ENCODE data around the gene C9orf50.
A peak's percentile ranks its signal among the peaks of the same experiment; 100 is the strongest.
"Not testable (repeated sequence)": the region's sequence is repeated elsewhere in the genome, so short reads cannot be mapped to it uniquely, and the experiment has no call there.

Gene C9orf50

GRCh38 chr9:129648092-129648763 lies 27.3 kb upstream of the C9orf50 start:
- no peak for DNase-seq (ENCODE audit: low spot score)

DNA sequence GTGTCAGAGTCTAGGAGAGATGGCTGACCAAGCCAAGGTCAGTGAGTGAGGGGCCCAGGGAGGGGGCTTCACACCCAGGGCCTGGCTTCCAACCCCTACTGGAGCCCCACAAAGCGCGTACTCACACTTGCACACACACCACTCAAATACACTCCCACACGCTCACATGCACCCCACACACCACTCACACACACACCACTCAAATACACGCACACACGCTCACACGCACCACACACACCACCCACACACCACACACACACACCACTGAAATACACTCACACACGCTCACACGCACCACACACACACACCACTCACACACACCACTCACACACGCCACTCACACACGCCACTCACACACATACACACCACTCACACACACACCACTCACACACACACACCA lies 26.7 kb upstream of the C9orf50 start:
- DNase-seq (ENCODE audit: low spot score): no peak

DNA sequence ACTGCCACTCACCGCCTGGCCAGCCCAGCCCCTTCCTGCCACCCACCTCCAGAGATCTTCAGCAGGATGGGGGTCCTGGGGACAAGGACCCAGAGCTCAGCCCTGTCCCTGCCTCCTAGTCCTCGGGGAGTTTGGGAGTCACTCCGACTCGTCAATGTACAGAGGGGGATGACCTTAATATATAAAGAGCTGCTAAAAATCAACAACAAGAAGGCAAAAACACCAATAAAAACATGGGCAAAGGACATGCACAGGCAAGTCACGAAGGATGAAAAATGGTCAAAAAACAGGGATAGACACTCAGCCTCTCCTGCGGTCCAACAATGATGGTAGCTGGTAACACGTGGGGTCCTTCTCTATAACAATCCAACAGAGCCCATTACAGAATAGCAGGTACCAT lies 25.8 kb upstream of the C9orf50 start:
- DNase-seq (ENCODE audit: low spot score): no peak

GRCh38 chr9:129646252-129646651 lies 25.4 kb upstream of the C9orf50 start:
- no peak for DNase-seq (ENCODE audit: low spot score)

DNA sequence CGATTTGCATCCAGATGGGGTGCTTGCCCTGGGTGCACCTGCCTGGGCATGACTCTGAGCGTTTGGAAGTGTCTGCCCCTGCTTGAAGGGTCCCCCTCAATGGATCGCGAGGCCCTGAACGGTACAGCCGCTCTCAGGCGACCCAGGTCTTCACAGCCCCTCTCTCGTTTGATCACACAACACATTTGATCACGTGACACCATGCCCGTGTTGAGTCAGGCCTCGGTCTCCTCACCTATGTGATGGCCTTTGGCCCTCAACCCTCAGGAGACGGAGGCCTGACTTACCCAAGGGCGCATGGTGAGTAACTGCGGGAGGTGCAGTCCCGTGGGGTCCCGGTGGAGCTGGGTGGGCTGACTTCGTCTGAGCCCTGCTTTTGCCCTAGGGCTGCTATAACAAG lies 24.0 kb upstream of the C9orf50 start:
- DNase-seq (ENCODE audit: low spot score): no peak

DNA sequence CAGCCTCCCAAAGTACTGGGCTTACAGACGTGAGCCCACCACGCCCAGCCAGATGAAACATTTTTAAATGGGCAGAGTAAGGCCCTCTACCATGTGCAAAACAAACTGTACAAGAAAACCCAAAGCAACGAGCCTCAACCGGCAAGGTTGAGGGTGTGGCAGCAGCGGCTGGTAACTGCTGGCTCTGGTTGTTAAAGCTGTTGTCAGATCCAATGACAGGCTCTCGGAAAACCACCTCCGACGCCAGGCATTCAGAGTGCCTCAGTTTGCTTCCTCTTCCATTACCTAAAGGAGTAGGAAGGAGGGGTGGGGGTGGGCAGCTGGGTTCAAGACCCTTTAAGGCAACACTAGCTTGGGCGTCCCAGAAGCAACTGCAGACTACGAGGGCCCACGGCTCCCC lies 23.5 kb upstream of the C9orf50 start:
- no peak for DNase-seq (ENCODE audit: low spot score)

- DNase-seq (ENCODE audit: low spot score): no peak
Observed at GRCh38 chr9:129643706-129644105, 22.8 kb upstream of the C9orf50 start.

DNA sequence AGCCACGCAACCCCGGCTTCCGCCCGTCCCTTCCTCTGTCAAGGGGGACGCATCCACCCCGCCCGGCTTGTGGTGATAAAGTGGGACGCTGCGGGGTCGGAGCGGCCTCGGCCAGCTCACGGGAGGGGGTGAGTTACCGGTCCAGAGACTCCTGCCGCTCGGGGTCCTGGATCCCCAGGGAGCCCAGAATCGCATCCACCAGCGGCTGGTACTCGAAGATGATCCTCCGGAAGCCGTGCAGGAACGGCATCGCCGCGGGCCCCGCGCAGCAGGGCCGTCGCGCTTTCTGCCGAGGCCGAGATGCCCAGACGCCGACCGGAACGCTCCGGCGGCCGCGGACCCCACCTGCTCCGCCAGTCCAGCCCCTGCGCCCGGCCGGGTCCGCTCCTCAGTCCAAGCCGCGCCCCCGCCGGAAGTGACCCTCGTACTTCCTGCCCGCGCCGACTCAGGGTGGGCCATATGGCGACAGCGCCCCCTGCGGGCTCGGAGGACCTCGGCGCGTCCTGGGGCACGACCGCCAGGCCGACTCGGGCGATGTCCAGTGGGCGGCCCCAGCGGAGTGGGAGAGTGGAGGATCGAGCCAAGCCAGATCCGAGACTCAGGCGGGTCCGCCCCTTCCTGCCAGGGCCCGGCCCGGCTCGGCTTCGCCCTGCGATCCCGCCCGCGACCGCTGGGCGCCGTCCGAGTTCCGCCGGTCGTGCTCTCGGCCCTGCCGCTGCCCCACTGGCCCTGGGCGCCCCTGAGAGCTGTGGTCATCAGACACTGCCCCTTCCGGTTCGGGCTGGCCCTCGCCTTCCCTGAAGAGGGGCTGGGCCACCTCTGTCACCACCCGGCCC lies 21.1 kb upstream of the C9orf50 start, which contains the start of gene ASB6:
TSS of gene ASB6 (minus strand) at position 402 of the 836 bp plus-strand sequence. CDS start at position 250, 152 bp downstream.
- peak; percentile 96 for DNase-seq (ENCODE audit: low spot score)

DNA sequence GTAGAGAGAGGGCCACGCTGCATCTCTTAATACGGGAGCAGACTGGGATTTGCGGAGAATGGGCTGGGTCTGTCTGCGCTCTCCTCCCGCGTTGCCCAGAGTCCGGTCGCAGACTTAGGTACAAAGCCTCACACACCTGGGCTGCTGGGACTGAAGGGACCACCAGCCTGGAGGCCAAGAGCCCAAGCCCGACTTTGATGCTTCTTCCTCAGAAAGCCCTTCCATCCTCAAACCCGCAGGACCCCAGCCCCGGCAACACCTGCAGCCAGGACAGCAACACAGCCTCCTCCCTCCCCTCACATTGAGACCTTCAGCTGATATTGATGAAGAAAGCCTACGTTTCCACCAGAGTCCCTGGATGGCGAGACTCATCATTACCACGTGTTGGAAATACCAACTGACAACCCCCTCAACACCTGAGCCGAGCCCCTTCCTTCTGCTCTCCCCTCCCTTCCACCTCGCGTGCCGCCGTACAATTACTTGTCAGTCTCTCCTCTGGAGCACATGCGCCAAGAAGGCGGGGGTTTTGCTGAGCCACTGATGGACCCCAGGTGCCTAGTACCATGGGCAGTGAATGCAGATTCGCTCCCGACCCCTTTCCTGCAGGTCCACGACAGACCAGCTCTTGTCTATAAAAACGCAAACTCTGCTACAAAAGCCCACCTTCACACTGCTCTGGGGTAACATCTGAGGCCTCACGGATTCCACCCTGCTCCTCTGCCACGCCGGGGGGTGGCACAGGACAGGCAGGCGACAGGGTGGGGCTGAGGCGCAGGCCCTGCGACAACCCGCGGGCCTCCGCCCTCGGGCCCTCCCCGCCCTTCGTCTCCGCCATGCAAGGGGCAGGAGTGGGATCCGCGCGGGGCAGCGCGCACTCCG lies 20.2 kb upstream of the C9orf50 start:
- DNase-seq (ENCODE audit: low spot score): no peak

- peak; percentile 73 for DNase-seq (ENCODE audit: low spot score)
Observed at GRCh38 chr9:129640086-129640870, 19.4 kb upstream of the C9orf50 start.

DNA sequence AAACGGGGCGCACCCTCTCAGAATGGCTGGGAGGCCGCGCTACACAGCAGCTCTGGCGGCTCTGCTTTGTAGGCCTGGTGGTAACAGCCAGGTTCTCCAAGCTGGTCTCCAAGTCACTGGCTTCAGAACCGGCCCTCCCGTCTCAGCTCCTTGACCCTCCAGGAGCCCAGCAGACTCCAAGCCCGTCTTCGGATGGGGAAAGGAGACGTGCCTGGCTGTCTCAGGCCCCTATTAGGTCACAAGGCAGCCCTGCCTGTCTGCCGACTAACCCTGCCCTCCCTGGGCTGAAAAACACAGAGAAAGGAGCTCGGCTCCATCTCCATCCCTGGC lies 18.8 kb upstream of the C9orf50 start:
- no peak for DNase-seq (ENCODE audit: low spot score)

- DNase-seq (ENCODE audit: low spot score): no peak
Observed at GRCh38 chr9:129639034-129639630, 18.2 kb upstream of the C9orf50 start.

DNA sequence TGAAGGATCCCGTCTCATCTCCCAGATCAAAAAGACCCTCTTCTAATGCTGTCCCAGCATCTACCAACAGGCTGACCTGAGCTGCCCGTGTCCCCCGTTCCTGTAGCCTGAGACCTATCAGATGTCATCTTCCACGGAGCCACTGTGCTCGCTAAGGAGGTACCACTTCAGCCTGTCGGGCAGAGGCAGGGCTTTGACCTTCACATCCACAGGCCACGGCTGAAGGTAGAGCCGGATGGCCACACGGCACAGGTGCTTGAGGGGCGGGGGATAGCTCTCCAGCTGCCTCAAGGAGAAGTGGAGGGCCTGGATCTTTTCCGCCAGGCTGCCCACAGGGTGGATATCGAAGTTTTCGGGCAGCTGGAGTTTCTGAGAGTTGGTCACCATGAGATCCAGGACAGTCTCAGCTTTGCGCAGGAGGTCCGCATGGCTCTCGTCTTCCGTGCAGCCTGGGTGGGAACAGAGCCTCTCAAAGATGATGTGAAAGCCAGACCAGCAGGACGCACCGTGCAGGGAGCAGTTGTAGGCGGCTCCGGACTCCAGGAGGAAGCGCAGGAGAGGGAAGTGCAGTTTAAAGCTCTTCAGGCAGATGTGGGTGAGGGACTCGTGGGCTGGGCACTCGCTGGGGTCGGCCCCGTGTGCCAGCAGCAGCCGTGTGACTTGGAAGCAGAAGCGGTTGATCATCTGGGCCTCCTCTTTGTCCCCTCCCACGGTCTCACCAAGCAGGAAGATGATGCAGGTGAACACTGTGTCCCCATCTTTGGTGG lies 17.0 kb upstream of the C9orf50 start:
- DNase-seq (ENCODE audit: low spot score): no peak

- no peak for DNase-seq (ENCODE audit: low spot score)
Observed at GRCh38 chr9:129637102-129637501, 16.2 kb upstream of the C9orf50 start.

GRCh38 chr9:129636343-129636742 lies 15.4 kb upstream of the C9orf50 start:
- DNase-seq (ENCODE audit: low spot score): not testable (repeated sequence)

- DNase-seq (ENCODE audit: low spot score): no peak
Observed at GRCh38 chr9:129635099-129636065, 14.5 kb upstream of the C9orf50 start.

DNA sequence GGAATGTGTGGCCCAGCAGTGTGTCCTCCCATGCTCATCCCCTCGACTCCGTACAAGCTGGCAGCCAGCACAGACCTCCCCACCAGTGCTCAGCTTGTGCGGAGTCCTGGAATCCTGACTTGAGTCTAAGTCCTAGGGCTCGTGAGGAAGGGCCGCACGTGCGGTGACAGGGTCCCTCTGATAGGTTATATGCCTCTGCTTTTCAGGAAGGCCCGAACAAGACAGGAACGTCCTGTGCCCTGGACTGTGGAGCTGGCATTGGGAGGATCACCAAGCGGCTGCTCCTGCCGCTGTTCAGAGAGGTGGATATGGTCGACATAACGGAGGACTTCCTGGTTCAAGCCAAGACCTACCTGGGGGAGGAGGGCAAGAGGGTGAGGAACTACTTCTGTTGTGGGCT lies 12.9 kb upstream of the C9orf50 start:
- no peak for DNase-seq (ENCODE audit: low spot score)

GRCh38 chr9:129633207-129633606 lies 12.3 kb upstream of the C9orf50 start:
- no peak for DNase-seq (ENCODE audit: low spot score)

GRCh38 chr9:129632460-129632859 lies 11.6 kb upstream of the C9orf50 start:
- peak; percentile 77 for DNase-seq (ENCODE audit: low spot score)

Data from kidney tubule cell (primary cell).